CD1c-positive myeloid dendritic cell (primary cell): ENCODE data around the gene YOD1.
A peak's percentile ranks its signal among the peaks of the same experiment; 100 is the strongest.
"Not testable (repeated sequence)": the region's sequence is repeated elsewhere in the genome, so short reads cannot be mapped to it uniquely, and the experiment has no call there.

Experiments
- DNase-seq: peaks from one replicate; pipeline ENCODE4 v3.0.0-alpha.2; 2016; ENCODE audit errors: extremely low spot score

Gene YOD1

DNA sequence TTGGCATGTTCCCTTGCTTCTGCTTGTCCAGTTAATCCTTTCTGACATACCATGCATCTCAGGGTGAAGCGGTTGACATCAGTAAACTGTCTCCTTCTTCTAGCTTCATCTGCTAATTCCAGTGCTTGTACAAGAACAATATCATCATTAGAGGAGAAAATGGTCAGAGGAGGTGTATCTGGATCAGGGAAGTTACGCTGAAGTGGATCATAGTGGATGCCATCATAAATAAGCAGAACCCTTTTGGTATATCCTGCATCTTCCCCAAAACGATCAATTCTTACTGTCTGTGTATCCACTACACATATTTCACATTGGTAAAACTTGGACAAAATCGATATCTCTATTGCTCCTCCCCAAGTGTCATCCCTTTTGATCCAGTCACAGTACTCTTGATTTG, 2.0 kb downstream of the YOD1 start:
- DNase-seq, result no peak

DNA sequence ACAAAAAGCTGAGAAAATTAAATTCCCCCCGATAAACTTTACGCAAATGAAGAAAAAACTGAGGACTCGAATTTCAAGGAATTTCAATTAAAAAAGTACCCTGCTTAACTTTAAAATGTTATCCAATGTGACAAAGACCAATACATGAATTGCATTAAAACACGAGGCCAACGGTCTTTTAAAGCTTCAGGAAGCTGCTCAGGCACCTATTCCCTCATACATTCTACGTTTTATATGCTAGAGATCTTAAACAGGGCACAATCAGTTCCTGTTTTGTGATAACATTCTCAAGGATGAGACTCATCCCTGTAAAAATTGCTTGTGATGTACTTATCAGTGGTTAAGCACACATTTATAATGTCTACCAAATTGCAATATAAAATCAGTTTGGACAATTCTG, 3.0 kb downstream of the YOD1 start:
- no peak for DNase-seq

DNA sequence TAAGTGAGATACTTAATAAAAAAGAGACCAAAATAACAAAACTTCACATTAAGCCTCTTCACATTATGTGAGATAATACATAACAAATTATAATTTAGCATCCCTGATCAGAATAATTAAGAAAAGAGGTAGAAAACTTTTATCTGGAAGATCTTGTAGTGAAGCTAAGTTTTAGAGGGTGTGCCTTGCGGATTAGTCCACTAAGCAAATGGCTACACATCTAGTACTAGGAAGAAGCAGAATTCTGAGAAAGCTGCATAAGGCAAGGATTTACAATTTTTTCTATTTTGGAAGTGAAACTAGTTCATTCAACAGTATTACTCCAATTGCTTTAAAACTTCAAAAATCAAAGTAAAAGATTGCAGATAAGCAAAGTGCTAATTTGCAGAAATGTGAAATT, 3.5 kb downstream of the YOD1 start:
- DNase-seq, result no peak

DNA sequence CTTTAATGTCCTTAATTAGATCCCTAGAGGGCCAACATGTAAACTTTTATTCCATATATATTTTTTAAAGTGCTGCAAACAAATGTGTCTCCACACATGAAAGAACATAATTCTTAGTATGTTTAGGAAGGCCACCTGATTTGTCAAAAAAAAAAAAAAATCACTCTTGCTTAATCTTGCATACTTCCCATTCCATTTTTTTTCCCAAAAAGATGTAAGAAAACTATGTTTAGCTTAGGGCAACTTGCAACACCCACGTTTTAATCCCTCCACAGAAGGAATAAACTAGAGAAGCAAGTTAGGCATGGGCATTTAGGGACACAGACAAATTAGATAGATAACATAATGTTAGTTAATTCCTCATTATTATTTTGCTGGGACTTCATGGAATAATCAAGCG, 5.6 kb downstream of the YOD1 start:
- DNase-seq, result no peak

DNA sequence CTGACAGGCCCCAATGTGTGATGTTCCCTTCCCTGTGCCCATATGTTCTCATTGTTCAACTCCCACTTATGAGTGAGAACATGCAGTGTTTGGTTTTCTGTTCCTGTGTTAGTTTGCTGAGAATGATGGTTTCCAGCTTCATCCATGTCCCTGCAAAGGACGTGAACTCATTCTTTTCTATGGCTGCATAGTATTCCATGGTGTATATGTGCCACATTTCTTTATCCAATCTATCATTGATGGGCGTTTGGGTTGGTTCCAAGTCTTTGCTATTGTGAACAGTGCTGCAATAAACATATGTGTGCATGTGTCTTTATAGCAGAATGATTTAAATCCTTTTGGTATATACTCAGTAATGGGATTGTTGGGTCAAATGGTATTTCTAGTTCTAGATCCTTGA, 9.6 kb downstream of the YOD1 start:
- not testable (repeated sequence) for DNase-seq

DNA sequence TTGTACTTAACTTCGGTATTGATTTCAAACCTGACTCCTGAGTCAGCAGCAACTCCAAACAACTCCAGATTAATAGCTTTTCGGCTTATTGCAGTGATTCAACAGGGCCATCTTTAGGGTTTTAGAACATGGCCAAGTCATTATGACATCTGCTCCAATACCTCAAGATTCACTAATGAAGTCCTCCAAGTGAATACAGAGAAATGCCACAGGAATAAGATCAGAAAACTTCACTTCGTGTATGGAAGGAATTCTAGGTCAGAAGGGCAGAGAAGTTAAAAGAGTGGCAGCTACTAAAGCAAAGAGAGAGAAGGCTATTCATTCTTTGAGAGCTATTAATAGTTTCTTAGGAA, 10.9 kb downstream of the YOD1 start:
- no peak for DNase-seq

DNA sequence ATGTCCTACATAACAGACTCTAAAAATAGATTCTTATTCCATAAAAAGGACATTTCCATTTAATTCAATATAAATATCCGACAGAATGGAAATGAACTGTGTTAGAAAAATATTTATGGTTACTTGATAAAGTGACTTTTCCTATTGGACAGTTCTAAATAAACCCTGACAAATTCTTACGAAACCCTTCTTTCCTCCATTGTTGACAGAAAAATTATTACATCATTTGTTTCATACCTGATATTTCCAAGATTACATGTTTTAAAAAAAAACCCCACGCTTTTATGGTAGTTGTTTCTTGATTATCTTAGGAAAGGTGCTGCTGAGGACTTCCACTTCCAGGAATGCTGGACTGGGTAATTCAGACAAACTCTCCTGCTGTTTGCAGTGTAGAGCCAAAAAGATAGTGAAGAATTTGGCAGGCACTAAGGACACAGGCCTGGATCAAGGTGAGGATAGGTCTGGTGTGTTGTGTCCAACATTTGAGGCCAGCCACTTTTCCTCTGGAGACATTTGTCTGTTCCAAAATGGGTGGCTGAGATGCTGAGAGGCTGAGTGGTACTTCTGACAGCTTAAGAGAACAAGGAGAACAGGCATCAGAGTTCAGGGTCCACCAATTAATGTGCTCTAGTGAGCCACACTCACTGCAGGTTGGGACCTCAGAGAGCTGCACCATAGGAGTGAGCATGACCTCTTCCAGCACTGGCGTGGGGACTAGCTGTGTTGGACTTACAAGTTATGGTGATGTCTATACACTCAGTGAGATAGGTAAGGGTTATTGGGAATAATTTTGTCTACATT, 11.4 kb downstream of the YOD1 start:
- DNase-seq, result no peak

DNA sequence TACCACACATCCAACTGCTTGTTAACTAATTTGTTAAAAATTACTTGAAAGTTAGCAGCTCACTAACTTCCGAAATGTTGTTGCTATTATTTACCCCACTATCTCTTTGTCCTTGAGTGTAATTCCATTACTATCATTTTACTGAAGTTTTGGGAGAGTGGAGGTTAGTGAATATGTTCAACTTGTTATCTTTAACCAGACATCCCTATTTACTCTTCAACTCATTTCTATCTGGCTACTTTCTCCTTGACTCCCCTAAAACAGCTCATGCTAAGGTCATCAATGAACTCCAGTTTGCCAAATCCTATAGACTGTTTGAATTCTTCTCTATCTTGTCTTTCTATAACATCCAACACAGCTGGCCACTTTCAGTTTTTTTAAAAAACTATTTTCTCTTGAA, 14.1 kb downstream of the YOD1 start:
- no peak for DNase-seq

DNA sequence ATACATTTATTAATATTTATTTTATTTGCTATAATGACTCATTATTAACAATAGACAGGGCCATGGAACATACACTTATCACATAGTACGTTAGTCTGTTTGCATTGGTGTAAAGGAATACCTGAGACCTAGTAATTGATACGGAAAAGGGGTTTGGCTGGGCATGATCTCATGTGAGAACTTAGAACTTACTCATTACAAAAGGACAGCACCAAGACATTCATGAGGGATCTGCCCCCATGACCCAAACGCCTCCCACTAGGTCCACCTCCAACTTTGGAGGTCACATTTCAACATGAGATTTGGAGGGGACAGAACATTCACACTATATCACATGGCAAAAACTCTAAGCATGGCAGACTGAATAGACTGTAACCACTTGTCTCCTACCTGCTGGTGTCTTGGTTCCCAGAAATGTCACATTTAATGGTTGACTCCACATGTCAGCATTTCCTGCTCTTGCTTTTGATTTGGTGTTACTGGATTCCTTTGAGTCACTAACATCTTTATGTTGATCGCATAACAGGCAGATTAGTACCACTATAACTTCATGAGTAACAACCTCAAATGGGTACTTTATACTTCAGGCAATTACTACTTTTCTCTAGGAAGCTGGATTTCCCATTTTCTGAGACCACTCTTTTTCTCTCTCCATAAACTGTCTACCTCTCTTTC, 15.0 kb downstream of the YOD1 start:
- DNase-seq, result no peak

DNA sequence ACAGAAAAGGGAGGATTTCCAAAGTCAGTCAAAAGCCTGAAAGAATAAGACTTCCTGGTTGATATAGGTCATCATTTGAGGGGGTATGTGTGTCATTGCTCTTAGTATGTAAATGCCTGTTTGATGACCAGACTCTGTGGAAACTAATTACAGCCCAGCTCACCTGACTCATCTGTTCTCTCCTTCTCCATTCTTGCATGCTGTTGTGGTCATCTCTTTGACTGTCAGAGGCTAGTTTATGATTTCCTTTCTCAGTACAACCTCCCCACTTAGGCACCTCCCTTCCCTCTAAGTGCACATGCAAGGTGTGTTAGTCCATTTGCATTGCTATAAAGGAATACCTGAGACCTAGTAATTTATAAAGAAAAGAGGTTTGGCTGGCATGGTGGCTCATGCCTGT, 16.0 kb downstream of the YOD1 start:
- no peak for DNase-seq

DNA sequence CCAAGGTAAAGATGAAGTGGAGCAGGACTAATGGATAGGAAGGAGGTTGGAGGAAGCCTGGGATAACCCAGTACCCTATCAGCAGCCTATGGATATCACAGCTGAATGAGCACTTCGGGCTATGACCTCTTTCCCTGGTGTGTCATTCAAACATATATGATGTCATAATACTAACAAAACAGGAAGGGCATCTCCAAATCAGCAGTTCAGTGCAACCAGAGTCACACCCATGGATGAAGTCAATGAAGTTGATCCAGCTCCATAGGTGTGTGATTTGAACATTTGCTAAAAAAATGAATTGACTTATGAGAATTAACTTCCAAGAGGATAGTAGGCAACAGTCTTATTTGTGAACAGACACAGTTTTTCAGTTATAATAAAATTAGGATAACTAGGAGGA, 16.8 kb downstream of the YOD1 start:
- DNase-seq, result no peak

DNA sequence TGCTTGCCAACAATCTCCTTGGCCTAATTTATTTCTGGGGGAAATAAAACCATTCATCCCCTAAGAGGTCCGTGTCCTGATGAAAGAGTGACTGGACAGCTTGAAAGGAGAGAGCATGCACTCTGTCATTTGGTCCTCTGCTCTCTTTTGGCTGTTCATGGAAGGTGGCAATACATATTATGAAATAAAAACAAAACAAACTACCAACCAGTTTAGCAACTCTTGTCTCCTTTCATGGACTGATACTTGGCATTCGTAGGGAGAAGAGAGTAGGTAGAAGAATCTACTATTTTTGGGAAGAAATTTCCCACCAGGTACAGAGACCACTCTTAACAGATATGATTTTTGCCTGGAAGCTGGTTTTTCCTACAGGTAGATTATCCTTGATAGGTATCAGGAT, 17.7 kb downstream of the YOD1 start:
- DNase-seq, result no peak

DNA sequence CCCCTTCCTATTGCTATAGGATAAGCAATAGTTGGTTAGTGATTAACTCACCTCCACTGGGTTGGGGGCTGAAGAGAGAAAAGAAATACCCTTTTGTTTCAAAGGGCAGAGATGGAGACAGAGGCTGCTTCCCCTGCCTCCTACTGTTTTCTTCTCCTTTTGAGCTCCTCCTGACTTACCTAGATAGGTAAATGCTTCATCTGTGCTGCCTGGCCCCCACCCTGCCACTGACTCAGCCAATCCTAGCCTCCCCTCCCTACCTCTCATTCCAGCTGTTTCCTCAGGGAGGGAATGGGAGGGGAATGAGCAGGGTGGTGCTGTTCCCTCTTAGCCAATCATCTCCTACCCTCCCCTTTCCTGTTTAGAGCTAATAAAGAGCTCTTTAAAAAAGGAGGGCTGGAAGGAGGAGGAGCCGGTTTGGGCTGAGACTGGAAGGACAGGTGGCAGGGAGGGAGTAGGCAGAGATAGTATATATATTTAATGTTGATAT, 18.4 kb downstream of the YOD1 start, which contains the start of gene C1orf116:
C1orf116 (minus strand) TSS at position 229 of the 490 bp plus-strand sequence. CDS start 5,158 bp downstream, outside the sequence.
- DNase-seq, result no peak

DNA sequence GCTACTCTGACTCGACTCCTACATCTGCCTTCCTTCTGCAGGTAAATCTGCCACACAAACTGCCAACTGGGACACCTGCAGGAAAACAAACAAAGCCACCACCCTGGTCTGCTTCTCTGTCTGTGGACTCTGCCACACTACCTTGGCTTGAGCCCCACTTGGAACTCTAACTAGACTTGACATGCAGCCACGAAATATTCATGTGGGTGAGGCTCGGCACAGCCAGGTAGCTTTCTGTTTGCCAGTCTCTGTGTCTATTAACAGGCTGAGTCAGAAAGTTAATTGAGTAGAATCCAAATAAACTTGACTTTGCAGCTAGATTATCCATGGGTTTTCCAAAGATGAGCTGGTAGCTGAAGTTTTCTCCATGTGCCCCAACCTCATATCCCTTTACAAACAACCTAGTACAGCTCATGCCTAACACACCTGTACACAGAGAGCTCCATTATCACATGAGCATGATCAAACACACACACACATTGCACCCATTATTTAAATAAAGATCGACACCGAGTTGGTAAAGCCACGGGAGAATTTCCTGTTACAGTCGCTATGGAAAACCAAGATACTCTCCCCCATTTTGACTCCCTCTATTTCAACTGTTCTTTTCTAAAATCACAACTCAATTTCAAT, 19.3 kb downstream of the YOD1 start:
- DNase-seq, result no peak

DNA sequence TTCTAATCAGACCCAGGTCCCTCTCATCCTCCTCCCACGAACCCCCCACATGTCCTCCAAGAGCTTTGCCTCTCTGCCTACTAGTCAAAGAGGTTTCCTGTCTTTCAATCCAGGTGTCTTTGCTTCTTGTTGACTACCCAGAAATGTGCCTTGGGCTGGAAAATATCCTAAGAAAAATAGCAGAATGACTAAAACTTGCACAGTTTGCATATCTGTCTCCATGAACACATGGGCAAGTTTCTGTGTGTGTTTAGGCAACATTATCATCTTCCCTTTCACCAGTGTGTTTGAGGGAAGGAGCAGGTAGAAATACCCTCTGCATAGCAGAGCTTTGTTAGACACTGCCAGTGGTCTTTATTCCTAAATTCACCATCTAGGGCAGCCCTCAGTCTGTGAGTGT, 20.0 kb downstream of the YOD1 start:
- DNase-seq, result no peak

DNA sequence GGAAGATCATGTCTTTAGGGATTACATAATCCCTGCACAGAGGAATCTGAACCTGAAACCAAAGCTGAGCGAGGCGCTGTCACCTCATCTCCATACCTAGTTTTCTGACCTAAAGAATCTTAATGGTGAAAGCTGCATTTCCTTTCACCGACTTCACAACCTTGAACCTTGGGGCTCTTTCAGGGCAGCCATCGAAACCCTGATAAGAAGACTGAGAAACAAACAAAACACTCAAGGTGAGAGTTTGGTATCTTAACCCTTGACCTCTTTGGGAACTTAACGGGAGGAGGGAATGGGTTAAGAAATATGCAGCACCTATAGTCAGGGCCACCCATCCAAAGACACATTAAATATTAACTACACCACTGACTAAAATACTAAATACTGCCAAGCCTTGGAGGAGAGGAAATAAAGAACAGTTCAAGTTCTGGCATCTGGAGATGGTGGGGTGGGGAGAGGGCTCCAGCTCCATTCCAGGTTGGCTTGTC, 20.4 kb downstream of the YOD1 start:
- no peak for DNase-seq

DNA sequence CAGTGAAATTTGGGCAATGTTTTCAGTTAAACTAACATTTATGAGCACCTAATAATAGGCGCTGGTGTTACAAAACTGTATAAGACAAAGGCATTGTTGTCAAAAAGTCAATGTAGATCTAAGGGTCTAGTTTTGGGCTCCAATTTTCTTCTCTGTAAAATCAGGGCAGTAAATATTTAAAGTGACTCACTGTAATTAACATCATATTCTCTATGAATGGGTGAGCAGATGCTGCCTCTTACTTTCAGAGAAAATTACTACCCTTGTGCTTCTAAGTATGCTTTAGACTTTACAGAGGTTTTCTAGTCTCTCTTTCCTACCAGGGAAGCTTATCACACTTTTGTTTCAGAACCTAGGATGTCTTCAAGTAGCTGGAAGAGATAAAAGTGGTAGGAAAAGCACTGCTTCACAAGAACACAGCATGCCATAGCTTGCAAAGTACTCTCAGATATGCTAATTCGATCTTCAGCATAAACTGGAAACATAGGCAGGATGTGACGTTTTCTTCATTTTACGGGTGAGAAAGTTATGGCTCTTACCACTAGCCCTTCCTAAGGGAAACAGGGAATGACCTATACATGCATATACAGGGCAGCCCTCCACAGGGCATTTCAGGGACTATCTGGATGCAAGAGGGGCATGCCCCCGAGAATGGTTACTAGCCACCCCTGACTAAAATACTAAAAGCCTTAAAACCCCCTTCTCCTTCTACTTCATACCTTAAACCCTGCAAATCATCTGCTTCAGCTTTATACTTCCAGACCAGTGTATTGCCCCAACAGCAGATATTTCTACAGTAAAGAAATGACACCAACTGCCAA, 21.1 kb downstream of the YOD1 start:
- DNase-seq, result no peak

DNA sequence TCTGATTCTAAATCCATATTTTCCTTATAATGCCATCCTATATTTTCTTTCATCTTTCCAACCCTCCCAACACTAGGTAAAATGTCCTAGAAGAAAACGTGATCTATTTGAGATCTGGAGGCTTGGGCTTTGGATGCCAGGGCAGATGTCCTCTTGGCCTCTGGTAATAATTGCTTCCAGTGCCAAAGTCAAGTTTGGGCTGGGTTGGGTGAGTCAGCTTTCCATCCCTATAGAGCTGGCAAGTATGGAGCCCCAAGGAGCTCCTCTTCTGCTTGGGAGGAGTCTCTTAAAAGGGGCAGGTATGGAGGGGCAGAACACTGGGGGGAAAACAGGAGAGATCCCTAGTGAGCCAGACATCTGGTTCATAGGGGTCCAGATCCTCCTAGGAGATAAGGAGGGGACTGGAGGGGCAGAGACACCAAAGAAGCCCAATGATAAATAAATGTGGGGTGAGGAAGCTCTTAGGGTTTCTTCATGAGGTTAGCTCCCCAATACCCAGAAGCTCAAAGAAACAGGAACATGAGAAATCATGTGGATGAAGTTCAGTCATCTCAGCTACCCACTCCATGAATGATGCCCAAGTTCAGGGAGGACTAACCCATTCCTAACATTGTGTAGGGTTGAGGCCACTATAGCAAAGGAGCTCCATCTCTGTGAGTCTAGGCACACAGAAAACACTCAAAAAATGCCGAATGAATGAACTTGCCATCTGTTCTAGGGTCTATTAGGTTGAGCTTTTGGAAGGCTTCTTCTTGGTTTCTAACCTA, 21.9 kb downstream of the YOD1 start:
- DNase-seq, result peak; percentile 37

DNA sequence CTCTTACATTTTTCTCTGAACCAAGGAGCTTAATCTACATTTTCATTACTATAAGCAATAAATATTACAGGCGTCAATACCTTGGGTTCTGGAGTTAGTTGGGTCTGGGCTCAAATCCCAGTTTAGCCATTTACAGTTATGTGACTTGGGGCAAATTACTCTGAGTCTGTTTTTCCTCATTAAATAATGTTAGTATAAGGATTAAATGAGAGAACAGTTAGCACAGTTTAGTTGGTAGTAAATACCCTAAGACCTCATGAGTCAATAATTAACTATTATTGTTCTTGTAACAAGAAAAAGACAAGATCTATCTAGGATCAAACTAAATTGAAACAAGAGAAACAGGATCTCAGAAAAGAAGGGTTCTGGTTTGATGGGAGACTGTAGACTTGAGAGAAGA, 23.1 kb downstream of the YOD1 start:
- DNase-seq, result no peak

DNA sequence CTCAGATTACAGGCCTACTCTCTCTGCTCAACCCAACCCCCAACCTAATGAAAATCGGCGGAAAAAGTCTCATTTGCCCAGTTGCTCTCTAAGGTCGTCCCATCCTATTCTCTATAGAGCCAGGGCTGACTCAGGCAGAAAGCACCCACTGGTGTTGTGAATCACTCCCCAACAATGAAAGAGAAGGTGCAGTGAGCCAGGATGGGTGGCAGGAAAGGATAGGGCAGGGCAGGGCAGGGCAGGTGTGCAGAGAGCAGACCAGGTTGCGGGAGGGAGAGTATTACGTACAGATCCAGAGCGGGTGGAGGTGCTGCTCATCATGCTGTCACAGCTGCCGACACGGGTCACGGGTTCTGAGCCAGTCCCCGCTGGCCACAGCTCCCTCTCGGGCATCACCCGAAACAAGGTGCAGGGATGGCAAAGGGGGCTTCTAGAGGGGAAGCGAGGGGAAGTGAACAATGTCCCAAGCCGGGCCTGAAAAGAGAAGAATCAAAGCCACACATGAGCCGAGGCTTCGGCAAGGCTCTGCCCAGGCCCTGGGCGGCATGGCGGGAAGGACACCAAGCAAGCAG, 23.7 kb downstream of the YOD1 start:
- no peak for DNase-seq

DNA sequence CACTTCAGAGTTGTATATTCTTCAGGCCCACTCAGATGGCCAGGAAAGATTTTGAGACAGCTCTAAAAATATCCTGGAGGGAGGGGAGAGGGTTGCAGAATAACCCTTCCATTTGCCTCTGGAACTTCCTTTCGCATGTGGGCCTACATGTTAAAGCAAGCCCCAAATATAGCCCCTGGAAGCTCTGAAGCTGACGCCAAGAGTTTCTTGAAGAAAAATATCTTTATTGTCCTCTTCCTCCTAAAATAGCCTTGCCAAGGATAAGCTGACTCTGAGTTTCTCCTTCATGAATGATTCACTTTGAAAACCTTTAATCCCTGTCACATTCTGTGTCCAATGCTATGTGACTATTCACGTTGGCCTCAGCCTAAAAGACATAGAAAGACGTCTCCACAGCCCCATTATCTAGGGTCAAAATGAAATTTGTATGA, 24.9 kb downstream of the YOD1 start:
- DNase-seq, result no peak
